Stimulated activated CD4-positive, alpha-beta T cell treated with anti-CD3 and anti-CD28 coated beads, Interleukin-15, amount 100 ng/mL, for 48 hours (primary cell): ENCODE data around the gene OR2V2.
"Not testable (repeated sequence)": the region's sequence is repeated elsewhere in the genome, so short reads cannot be mapped to it uniquely, and the experiment has no call there.

Experiments
- DNase-seq, 2 donors: peaks; one replicate each; pipeline ENCODE4 v3.0.0-alpha.2; 2020; ENCODE audit warnings: low read depth in 2 of 2

Gene OR2V2

DNA sequence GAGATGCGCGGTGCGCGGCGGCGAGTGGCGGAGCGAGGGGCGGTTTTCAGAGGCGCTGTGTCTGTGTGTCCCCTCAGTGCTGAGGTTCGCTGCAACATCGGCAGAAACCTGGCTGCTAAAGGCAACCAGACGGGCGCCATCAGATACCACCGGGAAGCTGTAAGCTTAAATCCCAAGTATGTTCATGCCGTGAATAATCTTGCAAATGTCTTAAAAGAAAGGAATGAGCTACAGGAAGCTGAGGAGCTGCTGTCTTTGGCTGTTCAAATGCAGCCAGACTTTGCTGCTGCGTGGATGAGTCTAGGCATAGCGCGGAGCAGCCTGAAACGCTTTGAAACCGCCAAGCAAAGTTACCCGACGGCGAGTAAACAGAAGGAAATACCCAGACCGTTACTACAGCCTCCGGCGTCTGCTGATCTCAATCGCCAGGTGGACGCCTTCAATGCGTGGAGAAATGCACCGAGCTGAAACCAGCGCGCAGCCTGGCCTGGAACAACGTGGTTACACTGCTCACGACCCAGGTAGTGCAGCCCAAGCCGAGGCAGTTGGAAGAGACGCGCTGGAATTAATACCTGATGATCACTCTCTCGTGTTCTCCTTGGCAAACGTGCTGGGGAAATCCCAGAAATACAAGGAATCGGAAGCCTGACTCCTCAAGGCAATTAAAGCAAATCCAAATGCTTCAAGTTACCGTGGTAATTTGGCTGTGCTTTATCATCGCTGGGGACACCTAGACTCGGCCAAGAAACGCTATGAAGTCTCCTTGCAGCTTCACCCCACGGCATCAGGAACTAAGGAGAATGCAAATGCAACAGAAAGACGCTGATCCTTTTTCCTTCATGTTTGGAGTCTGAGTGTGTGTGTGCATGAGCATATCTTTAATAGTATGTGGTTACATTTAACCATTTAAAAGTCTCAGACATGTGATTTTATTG is 32.3 kb upstream of the OR2V2 start:
- DNase-seq: no peak

DNA sequence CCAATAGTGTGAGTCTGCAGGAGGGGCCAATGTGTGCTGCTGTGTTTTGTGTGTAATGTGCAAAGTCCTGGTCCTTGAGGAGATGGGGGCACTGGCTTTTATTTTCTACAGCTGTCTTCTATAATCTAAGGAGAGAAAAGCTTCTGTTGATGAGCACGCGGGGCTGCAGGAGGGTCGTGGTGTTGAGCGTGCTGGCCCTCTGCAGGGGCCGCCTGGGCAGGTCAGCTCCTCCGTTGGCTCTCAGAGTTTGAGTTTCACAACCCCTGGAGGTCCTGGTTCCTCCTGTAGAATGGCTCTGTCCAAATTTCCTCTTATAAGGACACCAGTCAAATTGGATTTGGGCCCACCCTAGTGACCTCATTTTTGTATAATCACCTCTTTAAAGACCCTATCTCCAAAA is 29.0 kb upstream of the OR2V2 start:
- DNase-seq: no peak

DNA sequence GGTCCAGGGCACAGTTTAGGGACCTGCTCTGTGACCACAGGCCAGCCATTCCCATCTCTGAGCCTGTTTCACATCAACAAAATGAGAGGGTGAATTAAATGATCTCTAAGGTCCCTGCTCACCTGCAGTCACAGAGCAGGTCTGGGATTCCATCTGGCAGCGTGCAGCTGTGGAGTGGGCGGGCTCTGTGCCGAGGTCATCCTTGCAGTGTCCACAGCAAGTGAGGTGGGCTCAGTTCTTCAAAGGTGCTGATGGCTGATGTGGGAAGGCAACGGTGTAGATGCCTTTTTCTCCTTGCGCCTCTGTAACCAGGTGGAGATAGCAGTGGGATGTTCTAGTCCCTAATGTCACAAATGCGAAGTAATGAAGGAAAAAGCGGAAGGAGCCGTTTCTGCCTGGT is 28.3 kb upstream of the OR2V2 start:
- no peak for DNase-seq

DNA sequence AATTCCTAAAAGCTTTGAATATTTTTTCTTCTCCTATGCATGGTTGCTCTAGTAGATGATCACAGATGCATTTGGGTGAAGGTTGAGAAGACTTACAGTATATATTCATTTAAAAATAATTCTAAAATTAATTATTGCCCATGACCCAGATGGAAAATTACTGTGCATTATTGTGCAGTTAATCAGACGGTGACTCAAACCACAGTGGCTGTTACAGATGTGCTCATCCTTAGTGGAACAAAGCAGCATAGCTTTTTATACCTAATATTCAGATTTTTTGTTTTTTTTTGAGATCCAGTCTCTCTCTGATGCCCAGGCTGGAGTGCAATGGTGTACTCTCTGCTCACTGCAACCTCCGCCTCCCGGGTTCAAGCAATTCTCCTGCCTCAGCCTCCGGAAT is 27.1 kb upstream of the OR2V2 start:
- DNase-seq: no peak

DNA sequence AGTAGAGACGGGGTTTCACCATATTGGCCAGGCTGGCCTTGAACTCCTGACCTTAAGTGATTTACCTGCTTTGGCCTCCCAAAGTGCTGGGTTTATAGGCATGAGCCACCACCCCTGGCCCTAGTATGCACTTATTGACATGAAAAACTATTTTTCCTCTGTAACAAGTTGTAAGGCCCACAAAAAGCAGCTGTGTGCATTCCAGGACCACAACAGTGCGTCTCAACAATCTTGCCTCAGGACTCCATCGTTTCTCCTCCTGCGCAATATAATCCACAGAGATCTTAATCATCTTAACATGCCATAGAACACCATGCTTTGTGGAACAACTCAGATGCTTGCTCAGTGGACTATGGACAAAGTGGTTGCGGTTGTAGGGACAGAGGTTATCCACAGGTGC is 26.6 kb upstream of the OR2V2 start:
- DNase-seq: no peak

DNA sequence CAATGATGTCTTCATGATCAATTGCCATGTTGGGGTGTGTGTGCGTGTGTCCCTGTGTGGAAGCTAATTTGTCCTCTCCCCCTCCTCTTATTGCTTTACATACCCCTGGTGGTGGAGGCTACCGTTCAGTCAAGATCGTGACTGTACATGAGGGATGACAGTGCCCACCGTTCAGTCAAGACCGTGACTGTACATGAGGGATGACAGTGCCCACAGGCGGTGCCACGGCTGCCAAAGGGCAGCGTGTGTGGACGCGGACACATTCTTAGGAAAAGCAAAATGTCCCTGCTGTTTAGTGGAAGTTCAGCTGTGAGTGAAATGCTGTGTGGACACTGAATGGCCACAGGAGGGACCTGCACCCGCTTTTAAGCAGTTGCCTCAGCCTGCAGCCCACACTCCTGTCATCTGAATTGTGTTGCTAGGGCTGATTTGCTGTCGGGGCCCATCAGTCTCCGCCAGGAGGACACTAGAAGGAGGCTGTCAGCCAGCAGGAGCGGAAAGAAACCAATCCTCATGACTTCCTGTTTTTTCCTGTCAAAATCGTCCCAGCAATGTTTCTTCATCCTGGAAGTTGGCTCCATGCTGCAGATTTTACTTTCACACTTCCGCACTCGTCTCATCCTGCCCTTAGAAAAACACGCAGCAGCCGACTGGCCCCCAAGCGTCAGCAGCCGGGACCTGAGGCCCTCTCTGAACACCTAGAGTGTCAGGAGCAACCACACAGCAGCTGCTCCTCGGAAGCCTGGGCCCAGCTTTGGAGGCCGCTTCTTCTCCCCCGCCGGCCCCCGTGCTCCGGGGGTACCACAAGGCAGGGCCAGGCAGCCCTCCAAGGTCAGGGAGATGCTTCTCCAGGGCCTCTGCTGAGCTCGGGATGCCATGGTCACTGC is 25.5 kb upstream of the OR2V2 start:
- DNase-seq: no peak

DNA sequence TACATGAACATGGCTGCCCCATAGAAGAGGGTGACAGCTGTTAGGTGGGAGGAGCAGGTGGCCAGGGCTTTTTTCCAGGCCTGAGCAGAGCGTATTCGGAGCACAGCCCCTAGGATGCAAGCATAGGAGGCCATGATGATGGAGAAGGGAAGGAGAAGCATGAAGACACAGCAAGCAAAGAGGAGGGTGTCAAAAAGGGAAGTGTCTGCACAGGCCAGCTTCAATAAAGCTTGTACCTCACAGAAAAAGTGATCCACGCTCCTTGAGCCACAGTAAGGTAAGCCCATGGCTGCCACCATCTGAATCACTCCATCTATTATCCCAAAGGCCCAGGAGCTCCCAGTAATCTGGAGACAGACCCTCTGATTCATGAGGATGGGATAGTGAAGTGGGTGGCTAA is 22.9 kb upstream of the OR2V2 start:
- DNase-seq: no peak

DNA sequence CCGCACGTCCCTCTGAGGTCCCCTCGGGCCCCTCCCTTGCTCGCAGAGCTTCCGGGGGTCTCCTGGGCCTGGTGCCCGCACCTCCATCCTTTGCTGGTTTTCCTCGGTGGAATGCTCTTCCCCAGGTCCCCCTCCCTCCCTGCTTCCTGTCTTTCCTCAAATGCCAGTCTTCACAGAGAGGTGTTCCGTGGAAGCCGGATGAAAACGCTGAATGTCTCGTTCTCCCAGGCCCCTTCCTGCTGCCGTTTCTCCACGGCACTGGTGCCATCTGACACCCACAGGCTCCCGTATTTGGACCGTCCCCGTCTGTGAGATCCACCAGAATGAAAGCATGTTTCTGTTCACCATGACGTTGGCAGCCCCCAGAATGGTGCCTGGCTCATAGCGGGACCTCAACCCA is 20.5 kb upstream of the OR2V2 start:
- no peak for DNase-seq

DNA sequence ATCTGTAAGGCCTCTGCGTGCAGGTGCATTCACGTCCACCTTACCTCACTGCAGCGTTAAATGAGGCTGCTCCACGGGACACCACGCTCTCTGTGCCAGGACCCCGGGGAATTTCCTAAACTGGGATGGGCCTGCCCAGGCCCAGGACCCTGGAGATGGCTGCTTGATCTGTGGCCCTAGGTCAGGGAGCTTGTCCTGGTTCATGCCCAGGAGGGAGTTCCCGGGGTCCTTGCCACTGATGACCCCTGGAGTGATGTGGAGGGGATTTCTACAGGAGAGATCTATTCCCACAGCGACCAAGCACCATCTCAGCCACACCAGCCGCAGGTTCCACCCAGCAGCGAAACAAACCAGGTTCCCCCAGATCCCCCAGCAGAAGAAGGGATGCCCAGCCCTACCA is 19.9 kb upstream of the OR2V2 start:
- DNase-seq: no peak

DNA sequence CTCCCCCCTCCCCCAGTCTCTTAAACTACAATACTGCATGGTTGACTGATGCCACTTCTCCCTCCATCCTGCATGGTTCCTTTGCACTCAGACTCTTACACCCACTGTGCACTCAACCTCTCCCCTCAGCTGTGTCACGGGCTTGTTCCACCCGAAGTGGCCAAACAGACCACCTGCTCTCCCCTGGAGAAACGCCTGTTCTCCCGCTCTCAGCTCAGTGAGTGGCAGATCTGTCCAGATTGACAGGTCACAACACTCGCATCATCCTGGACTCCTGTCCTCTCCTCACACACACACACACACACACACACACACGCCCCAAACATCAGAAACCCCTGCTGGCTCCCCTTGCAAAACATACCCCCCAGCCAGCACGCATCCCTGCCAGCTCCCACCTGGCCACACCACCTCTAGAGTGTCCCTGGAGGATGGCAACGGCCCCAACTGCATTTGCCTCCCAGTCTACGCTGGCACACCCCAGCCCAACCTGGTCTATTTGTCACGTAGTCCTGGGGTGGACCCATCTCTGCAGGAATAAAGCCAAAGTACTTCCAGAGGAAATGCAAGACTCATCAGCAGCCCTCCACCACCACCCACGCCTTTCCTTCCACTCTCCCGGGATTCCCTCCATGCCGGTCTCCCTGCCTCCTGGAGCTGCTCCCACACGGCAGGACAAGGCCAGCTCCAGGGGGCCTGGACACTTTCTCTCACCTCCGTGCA is 19.3 kb upstream of the OR2V2 start:
- DNase-seq: no peak

DNA sequence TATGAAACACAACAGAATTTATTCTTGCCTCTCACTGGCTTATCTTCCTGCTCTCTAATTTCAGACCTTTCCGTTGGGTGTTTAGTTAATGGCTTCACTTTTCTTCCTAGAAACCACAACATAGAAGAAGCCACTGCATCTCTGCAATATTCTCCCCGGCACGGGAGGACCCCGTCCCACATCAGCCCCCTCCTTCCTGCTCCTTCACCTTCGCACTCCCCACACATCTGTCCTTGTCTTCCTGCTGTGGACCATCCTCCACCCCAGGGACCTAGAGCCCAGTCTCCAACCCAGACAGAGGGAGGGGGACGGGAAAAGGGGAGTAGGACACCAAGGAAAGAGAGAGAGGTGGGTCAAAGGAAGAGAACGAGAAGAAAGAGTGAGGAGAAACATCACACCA is 17.8 kb upstream of the OR2V2 start:
- no peak for DNase-seq

DNA sequence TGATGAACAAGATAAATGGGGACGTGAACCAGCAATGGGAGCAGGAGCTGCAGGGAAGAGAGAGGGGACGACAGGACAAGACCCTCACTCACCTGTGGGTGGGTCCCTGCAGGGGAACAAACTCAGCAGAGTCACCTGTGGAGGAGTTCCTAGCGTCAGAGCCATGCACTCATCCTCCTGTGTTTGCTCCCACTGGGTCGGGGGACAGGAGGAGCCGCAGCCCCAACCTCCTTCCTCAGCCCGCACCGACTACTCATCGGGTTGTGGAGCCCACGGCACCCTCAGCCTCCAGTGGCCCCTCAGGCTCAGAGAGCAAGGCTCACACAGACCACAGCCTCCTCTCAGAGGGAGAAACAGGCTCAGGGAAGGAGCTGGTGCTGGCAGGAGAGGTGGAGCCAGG is 17.3 kb upstream of the OR2V2 start:
- DNase-seq: not testable (repeated sequence)

DNA sequence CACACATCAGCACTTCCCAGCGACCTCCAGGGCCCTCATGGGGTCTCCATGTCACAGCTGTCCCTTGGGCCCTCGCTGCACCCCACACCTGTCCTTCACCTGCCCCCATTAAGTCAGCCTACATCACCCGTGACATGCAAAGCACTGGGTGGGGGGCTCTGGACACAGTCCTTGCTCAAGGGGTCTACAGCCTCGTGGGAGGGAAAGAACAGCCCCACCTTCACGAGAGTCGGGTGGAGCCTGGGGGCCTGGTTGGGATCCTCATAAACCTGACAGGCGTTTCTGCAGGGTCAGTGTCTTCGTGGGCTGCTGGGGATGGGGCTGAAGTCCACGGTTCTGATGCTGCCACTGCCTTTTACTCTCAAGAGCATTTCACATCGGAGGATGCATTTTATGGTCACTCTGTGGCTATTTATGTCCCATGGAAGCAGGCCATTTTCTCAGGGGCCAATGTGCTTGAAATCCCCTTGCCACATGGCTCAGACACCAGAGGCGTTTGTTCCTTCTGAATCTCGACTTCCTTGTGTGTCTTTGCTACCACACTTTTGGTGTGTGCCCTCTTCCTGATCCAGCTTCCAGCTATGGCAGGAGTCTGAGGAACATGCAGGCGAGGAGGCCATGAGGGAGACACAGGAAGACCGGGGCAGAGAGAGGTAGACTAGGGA is 16.4 kb upstream of the OR2V2 start, which contains the start of gene OR2V1:
Gene OR2V1, minus strand, starts transcription at position 338 of the 665 bp plus-strand sequence. CDS start 5,865 bp downstream, outside the sequence.
- DNase-seq: no peak

DNA sequence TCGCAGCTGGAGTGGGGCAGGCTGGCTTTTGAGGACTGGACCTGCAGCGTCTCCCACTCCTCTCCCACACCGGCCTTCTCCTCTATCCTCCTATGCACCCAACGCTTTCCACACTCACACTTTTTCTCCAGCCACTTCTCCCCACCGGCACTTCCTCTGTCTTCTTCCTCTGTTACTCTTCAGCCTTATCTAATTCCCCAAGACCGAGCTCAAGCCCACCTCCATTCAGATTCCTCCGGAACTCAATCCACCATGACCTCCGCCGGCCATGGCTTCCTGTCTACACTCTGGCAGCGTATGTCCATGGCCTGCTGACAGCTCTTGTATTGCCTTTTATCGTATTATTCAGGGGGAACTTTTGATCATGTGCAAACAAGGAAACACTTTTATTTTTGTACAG is 15.9 kb upstream of the OR2V2 start:
- DNase-seq: no peak

DNA sequence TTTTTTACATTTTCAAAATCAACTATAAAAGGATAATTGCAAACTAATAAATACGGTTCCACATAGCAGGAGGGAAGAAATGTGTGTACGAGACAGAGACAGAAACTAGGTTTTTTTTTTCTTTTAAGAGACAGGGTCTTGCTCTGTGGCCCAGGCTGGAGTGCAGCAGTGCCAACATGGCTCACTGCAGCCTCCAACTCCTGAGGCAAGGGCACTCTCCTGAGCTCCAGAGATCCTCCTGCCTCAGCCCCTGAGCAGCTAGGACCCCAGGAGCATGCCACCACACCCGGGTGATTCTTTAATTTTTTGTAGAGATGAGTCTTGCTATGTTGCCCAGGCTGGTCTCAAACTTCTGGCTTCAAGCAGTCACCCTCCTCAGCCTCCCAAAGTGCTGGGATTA is 14.3 kb upstream of the OR2V2 start:
- DNase-seq: no peak

DNA sequence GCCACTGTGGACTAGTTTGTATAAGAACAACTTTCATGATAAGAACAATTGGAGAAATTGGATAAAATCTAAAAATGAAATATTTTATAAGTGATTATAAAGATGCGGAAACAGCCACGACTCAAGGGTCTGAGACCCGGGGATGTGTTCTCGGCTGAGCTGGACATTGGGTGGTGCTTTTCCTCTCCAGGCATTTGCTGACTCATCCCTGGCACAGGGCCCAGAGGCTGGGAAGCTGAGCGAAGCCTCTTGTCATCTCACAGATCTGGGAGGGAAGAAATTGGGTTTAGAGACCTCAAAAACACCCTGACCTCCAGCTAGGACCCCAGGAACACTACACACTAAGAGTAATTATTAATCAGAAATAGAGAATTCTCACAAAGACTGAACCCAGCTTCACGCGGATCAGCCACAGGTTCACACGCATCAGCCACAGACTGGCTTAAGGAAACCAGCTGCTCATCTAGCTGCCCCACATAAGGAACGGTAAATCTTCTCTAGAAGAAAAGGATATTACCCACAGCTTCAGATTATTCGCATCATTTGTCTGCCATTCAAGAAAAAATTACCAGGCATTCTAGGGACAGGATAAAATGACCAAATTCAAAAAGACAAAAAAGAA is 13.7 kb upstream of the OR2V2 start:
- DNase-seq: no peak

DNA sequence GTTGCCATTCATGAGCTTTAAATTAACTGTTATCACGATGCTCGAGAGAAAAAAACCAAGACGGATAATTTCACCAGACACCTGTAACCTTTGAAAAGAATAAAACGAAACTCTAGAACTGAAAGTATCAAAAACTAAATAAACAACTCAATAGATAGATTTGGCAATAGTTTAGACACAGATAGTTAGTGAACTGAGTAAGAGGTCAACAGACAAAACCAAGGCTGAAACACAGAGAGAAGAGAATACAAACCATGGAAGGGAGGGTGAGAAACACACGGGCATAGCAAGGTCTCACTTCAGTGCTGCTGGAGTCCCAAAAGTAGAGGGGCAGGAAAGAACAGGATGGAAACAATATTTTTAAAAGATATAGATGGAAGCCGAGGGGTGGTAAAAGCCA is 13.1 kb upstream of the OR2V2 start:
- no peak for DNase-seq

DNA sequence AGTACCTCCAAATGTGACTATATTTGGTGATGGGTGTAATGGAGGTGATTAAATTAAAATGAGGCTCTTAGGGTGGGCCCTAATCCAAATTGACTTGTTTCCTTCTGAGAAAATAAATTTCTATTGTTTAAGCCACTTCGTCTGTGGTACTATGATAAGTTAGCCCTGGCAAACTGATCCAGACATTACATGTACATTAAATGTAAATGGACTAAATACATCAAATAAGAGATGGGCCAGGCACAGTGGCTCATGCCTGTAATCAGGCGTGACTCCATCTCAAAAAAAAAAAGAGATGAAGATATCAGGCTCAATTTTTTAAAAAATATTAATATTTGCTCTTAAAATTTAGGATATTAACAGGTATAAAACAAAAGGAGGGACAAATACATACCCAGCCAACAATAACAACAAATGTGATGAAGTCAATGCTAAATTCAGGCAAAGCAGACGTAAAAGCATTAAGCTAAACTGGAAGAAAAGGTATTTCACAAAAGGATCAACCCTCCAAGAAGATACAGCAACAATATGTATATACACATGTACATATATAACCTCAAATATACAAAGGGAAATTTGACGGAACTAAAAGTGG is 10.9 kb upstream of the OR2V2 start:
- DNase-seq: no peak

DNA sequence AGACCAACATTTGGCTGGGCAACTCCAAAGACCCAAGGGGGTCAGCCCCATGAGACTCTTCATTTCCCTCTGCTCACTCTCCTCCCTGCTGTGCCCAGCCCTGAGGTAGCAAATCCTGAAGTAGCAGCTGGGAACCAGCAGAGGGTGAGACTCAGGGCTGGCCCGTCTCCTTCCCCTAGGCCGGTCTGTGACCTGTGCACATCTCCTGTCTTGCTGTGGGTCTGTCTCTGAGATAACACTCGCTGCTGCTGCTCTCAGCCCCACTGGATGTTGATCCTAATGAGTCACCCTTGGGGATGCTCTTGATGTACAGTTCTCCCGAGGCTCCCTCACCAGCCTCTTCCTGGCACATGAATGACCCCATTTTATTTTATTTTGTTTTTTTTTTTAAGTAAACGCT is 9.1 kb upstream of the OR2V2 start:
- no peak for DNase-seq

DNA sequence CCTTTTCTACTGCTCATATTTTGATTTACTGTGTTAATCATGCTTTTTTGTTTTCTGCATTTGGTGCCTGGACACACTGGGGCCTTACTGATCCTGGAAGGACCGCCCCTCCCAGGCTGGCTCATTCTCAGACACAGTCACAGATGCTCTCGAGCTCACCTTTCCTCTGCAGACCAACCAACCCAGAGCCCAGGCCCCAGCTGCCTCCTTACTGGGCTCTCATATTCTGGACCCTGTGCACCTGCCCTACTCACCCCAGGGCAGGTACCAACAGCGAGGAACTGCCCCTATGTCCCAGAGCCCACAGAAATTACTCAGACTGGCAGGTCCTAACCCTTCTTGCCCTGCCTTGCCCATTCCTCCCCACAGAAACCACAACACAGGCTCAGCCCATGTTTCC is 6.6 kb upstream of the OR2V2 start:
- DNase-seq: no peak

DNA sequence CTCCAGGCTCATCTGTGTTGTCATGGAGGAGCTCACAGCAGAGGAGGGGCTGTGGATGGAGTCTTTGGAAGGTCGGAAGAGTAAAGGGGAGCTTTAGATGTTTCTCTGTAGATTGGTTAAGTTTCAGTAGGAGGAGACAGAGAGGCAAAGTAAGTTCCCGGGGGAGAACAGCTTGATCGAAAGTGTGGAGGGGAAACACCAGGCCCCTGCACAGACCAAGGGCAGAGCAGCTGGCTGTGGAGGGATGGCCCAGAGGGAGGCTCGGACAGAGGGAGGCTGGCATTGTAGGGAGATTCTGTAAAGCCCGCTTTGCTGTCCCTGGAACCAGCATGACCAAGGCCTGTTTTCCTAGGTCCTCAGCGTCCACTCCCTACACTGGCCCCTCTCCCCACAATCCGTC is 5.3 kb upstream of the OR2V2 start:
- DNase-seq: no peak
